Measurements from ENCODE around the gene SAMD14. TPM values are rescaled to one million over a fixed set of nuclear protein-coding genes. Genes with fewer than 3 reads are reported as not detected.

The SAMD14 gene
- total and polyA plus RNA-seq, 4 donors: 3.3 to 6.2 (median 4.2) TPM

GRCh38 chr17:50125420-50125997 is 4.5 kb downstream of the SAMD14 start:
- Histone ChIP-seq H3K4me3 (no peak overlapping the region), H3K27ac (ENCODE audit: low read depth in 1 of 2, low read length in 1 of 2) (no peak overlapping the region), H3K4me1 (ENCODE audit: control insufficient read depth in 5 of 5, insufficient read depth in 5 of 5, low read length in 5 of 5) (peaks cover 0 to 13% (median 7%) of the 10 kb centered on the region in 5 donors), H3K27me3 (ENCODE audit: control insufficient read depth in 3 of 3, insufficient read depth in 3 of 3, low read length in 2 of 3) (no peaks in the 10 kb centered on the region), H3K9me3 (ENCODE audit: control insufficient read depth in 4 of 4, insufficient read depth in 3 of 4, low read length in 3 of 4) (no peaks in the 10 kb centered on the region), H3K9ac (ENCODE audit: insufficient read depth in 1 of 2, low read length in 2 of 2) (no peak overlapping the region), H3K36me3 (ENCODE audit: control insufficient read depth in 4 of 4, insufficient read depth in 4 of 4, low read length in 4 of 4) (no peaks in the 10 kb centered on the region)
- whole genome bisulfite sequencing, 2 donors: 92 to 96% methylated on average over 4 of the region's 4 CpGs
- TF ChIP-seq CTCF (IDR thresholded peaks at IDR 0.05; ENCODE audit: control extremely low read depth, extremely low read depth): no peak
- no peak for DNase-seq
- ATAC-seq (ENCODE audit: insufficient read depth, low FRiP score): no peak

GRCh38 chr17:50123649-50124349 is 6.2 kb downstream of the SAMD14 start:
- Histone ChIP-seq H3K9me3 (ENCODE audit: control insufficient read depth in 4 of 4, insufficient read depth in 3 of 4, low read length in 3 of 4) (no peaks in the 10 kb centered on the region), H3K27me3 (ENCODE audit: control insufficient read depth in 3 of 3, insufficient read depth in 3 of 3, low read length in 2 of 3) (no peaks in the 10 kb centered on the region), H3K9ac (ENCODE audit: insufficient read depth in 1 of 2, low read length in 2 of 2) (no peak overlapping the region), H3K4me1 (ENCODE audit: control insufficient read depth in 5 of 5, insufficient read depth in 5 of 5, low read length in 5 of 5) (peaks cover 0 to 13% (median 5%) of the 10 kb centered on the region in 5 donors), H3K27ac (ENCODE audit: low read depth in 1 of 2, low read length in 1 of 2) (peak overlapping the region in 1 of 2 donors; percentile 51), H3K4me3 (no peak overlapping the region), H3K36me3 (ENCODE audit: control insufficient read depth in 4 of 4, insufficient read depth in 4 of 4, low read length in 4 of 4) (no peaks in the 10 kb centered on the region)
- no peak for TF ChIP-seq CTCF (IDR thresholded peaks at IDR 0.05; ENCODE audit: control extremely low read depth, extremely low read depth)
- ATAC-seq (ENCODE audit: insufficient read depth, low FRiP score) (no peak), DNase-seq (peak in 1 of 3 donors; percentile 26)
- 54 to 70% methylated on average over 12 of the region's 12 CpGs for WGBS, 2 donors

GRCh38 chr17:50122945-50123344 is 7.0 kb downstream of the SAMD14 start:
- Histone ChIP-seq H3K9ac (ENCODE audit: insufficient read depth in 1 of 2, low read length in 2 of 2) (no peak overlapping the region), H3K9me3 (ENCODE audit: control insufficient read depth in 4 of 4, insufficient read depth in 3 of 4, low read length in 3 of 4) (no peaks in the 10 kb centered on the region), H3K36me3 (ENCODE audit: control insufficient read depth in 4 of 4, insufficient read depth in 4 of 4, low read length in 4 of 4) (no peaks in the 10 kb centered on the region), H3K4me3 (no peak overlapping the region), H3K27ac (ENCODE audit: low read depth in 1 of 2, low read length in 1 of 2) (peak overlapping the region in 1 of 2 donors; percentile 51), H3K4me1 (ENCODE audit: control insufficient read depth in 5 of 5, insufficient read depth in 5 of 5, low read length in 5 of 5) (peaks cover 0 to 12% (median 0%) of the 10 kb centered on the region in 5 donors), H3K27me3 (ENCODE audit: control insufficient read depth in 3 of 3, insufficient read depth in 3 of 3, low read length in 2 of 3) (no peaks in the 10 kb centered on the region)
- TF ChIP-seq CTCF (IDR thresholded peaks at IDR 0.05; ENCODE audit: control extremely low read depth, extremely low read depth): no peak
- DNase-seq (no peak), ATAC-seq (ENCODE audit: insufficient read depth, low FRiP score) (no peak)
- 81 to 92% methylated on average over 3 of the region's 3 CpGs for WGBS, 2 donors

Measured in lung (tissue), 12 donors.